Right lobe of liver (tissue), 4 donors: ENCODE measurements around the gene MOB3A.

Experiments used
- CTCF ChIP-seq, 4 donors: fragments of 200-600 bp in 3 of 4; fragments of 450-650 bp in 1 of 4; IDR thresholded peaks; one replicate each; pipeline versions ENCODE4 v1.5.1 to v1.8.0; 2016 to 2022; ENCODE audit warnings: antibody characterized with exemption in 4 of 4, mild to moderate bottlenecking in 2 of 4
- POLR2A ChIP-seq: fragments of 450-650 bp; IDR thresholded peaks from one replicate; pipeline ENCODE4 v1.6.1; 2017; ENCODE audit warnings: antibody characterized with exemption, mild to moderate bottlenecking
- donor health status: DM: no; HTN: no; CAD: no.
- donor health status: DM: no; HTN: no; CAD: no.
- donor health status: DM: no; HTN: yes; CAD: no.

- TF ChIP-seq CTCF (IDR thresholded peaks at IDR 0.05) (no peak), POLR2A (no peak)
Measured at GRCh38 chr19:2057484-2058469, 38.3 kb downstream of the MOB3A start.
